ENCODE measurements around the gene GASK1B.

DNA sequence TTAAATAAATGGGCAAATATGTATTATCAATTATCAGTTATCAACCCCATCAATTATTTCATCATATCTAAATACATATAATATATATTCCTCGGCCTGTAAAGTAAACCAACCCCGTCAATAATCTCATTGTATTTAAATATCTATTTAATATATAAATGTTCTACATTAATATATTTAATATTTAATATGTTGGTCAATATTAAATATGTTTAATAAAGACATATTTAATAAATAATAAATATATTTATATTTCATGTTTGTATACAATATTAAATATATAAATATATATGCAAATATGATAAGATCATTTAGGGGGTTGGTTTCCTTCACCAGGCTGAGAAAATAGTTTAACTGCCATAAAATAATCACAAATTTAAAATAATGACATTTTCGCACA is 31.1 kb upstream of the GASK1B start:
- TF ChIP-seq CTCF (IDR thresholded peaks at IDR 0.05), result no peak
- no peak for TF ChIP-seq POLR2A (IDR thresholded peaks at IDR 0.05)
